ENCODE results near the gene USP47. TPM values are rescaled to one million over a fixed set of nuclear protein-coding genes. Genes with fewer than 3 reads are reported as not detected.

The USP47 gene
- total and polyA plus RNA-seq, 9 of the 15 experiments (the other 6 are each of a cell fraction or from before 2014, with no cell fraction given) = 13.1 to 63.6 (median 34.7) TPM

GRCh38 chr11:11966826-11967668 lies 125.3 kb downstream of the USP47 start (continued):
- TF ChIP-seq ZNF511 (CRISPR knock-in tag; IDR thresholded peaks at IDR 0.05) (peak; percentile 22; the same call in 1 of the 2 replicates), MTA2 (IDR thresholded peaks at IDR 0.05; ENCODE audit: low read depth) (no peak), ZNF79 (CRISPR knock-in tag; IDR thresholded peaks at IDR 0.05; ENCODE audit: low read depth) (no peak), ZHX1 (conservative IDR thresholded peaks at IDR 0.05; ENCODE audit: low read length) (no peak), ZFP36 (IDR thresholded peaks at IDR 0.05; ENCODE audit: low read depth, low read length, partially characterized antibody) (peak; percentile 30), STAG1 (CRISPR knock-in tag; IDR thresholded peaks at IDR 0.05; ENCODE audit: borderline replicate concordance) (peak; percentile 63; the same call in 1 of the 2 replicates), CREM (IDR thresholded peaks at IDR 0.05; ENCODE audit: low read depth) (peak; percentile 39; the same call in 1 of the 2 replicates), RAD21 (CRISPR knock-in tag; conservative IDR thresholded peaks at IDR 0.05 in 1 of 2, IDR thresholded peaks at IDR 0.05 in 1 of 2) (peak; percentile 13 to 67; a peak in 2 of 4 replicates)
